GM12875 (cell line): ENCODE data around the gene LAYN.

Experiments
- H3K4me3 ChIP-seq: one replicate; pipeline ENCODE4 v1.5.1; 2011; ENCODE audit warnings: low read depth, low read length, control low read depth
- TF ChIP-seq, protein P1 (sequence below): IDR thresholded peaks from 2 replicates; pipeline ENCODE4 v1.5.1; 2011; ENCODE audit warnings: low read depth, mild to moderate bottlenecking, control low read depth, inconsistent platforms, low read length, moderate library complexity, borderline replicate concordance; ENCODE audit not compliant: insufficient read depth

The LAYN gene

DNA sequence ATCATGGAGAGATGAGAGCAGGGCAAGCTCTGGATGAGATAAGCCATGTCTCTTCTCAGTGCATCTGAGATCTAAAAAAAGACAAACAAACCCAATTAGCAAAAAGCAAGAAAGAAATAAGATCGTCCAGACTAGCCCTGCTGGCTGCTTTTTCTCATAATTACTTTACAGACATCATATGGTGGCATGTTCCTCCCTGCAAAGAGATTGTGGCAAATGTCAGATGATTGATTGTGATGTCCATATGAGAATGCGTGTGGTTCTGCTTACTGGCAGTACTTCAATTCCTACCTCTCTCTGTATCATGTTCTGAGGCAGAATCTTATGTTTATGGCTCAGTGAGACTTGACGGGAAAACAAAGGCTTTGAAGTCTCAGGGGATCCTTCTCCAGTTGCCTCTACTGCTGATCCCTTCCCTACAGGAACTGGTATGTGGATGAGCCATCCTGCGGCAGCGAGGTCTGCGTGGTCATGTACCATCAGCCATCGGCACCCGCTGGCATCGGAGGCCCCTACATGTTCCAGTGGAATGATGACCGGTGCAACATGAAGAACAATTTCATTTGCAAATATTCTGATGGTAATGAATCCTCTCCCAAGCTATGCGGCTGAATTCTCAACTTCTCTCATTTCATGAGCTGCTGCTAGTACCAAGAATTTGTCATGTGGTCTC is 8.8 kb downstream of the LAYN start:
- H3K4me3 ChIP-seq: no peak overlapping the region
- TF ChIP-seq, protein P1, sequence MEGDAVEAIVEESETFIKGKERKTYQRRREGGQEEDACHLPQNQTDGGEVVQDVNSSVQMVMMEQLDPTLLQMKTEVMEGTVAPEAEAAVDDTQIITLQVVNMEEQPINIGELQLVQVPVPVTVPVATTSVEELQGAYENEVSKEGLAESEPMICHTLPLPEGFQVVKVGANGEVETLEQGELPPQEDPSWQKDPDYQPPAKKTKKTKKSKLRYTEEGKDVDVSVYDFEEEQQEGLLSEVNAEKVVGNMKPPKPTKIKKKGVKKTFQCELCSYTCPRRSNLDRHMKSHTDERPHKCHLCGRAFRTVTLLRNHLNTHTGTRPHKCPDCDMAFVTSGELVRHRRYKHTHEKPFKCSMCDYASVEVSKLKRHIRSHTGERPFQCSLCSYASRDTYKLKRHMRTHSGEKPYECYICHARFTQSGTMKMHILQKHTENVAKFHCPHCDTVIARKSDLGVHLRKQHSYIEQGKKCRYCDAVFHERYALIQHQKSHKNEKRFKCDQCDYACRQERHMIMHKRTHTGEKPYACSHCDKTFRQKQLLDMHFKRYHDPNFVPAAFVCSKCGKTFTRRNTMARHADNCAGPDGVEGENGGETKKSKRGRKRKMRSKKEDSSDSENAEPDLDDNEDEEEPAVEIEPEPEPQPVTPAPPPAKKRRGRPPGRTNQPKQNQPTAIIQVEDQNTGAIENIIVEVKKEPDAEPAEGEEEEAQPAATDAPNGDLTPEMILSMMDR: no peak

DNA sequence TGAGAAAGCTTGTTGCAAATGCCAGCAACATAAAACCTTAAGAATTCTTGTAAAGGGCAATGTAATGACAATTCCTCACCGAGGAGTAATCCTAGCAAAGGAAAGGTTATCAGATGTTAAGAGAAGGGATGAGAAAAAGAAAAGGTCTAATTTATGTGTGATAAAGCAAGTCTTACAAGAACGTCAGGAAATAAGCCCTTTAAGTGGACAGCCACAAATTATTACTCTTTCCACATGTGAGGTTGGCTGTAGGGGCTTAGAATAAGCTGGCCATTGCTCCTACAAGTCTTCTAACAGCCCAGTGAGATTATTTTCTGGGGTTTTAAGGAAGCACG is 9.3 kb downstream of the LAYN start:
- H3K4me3 ChIP-seq: no peak overlapping the region
- TF ChIP-seq, protein P1: no peak

DNA sequence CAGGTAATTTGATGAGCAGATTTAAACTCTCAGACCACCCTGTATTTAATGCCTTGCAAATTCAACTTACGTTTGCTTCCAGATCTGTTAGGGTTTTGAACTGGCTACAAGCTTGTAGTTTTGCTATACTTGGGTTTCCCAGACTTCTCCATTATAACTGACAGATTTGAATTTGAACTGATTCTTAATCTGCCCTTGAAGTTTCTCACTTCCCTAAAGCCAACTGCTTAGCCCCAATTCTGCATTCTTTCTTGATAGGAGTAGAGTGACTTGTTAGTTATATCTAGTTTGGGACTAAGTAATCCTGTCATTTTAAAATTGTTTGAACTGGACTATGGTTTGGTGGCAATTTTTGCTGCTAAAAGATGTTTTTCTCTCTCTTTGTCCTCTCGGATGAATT is 9.7 kb downstream of the LAYN start:
- TF ChIP-seq, protein P1: no peak
- no peak overlapping the region for H3K4me3 ChIP-seq

DNA sequence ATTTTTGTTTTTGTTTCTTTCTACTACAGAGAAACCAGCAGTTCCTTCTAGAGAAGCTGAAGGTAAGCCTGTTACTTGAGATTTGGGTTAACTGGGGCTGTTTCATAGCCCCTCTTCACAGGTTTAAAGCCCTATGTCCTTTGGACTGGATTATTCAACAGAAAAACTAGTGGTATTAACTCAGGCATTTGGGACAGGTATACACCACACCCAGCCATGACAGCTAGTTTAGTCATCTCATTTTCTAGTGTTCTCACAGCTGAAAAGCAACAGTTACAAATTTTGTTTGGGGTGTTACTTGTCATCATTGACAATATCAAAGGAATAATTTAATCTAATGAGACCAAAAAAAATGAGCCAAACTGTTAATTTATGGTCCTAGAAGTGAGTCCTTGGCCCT is 14.0 kb downstream of the LAYN start:
- TF ChIP-seq, protein P1: no peak
- H3K4me3 ChIP-seq: no peak overlapping the region

DNA sequence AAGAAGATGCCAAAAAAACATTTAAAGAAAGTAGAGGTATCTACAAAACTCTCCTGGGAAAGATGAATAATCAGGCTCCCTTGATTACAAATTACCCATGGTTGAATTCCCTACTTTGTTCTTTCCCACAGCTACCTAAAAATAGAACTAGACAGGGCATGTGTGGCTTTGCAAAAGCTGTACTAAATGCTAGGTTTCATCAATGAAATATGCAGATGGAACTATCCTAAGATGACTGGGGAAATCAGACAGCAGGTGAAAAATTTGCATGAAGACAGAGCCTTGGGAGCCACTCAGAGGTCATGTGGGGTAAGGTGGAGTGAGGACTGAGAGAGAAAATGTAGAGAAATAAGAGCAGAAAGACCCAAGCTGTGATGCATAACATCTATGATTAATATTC is 14.7 kb downstream of the LAYN start:
- H3K4me3 ChIP-seq: no peak overlapping the region
- TF ChIP-seq, protein P1: no peak

DNA sequence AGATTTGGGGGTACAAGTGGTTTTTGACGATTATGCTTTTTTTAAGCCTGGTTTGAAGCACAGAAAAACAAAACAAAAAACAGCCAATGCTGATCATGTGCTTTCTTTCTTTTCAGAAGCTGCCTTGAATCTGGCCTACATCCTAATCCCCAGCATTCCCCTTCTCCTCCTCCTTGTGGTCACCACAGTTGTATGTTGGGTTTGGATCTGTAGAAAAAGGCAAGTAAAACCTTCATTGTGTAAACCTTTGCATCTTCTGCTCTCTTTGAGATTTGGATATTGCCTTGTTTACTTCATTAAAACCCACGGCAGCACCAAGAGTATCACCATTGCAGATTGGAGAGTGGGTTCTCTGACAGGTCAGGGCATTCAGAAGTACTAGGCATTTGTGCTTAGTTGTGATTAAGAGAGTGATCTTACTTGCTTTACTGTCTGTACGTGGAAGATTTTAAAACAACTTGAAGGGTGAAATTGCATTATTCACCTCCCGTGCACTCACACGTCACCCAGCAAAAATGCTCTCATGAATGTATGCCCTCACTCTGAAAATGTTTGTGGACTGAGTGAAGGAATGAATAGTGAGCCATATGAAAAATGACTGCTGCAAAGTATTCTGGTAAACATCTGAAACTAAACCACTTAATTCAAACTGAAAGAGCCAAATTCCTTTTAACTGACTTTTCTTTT is 17.0 kb downstream of the LAYN start:
- no peak overlapping the region for H3K4me3 ChIP-seq
- TF ChIP-seq, protein P1: no peak
